UCSD-AML1 (cell line): Measurements from ENCODE around the gene ACAA1.
"Not testable (repeated sequence)": the region's sequence is repeated elsewhere in the genome, so short reads cannot be mapped to it uniquely, and the experiment has no call there.

Experiments used
- DNase-seq: peaks from one replicate; lab custom pipeline; 2025; ENCODE audit not compliant: unreplicated experiment; lab: John Stamatoyannopoulos, UW

ACAA1 gene

DNA sequence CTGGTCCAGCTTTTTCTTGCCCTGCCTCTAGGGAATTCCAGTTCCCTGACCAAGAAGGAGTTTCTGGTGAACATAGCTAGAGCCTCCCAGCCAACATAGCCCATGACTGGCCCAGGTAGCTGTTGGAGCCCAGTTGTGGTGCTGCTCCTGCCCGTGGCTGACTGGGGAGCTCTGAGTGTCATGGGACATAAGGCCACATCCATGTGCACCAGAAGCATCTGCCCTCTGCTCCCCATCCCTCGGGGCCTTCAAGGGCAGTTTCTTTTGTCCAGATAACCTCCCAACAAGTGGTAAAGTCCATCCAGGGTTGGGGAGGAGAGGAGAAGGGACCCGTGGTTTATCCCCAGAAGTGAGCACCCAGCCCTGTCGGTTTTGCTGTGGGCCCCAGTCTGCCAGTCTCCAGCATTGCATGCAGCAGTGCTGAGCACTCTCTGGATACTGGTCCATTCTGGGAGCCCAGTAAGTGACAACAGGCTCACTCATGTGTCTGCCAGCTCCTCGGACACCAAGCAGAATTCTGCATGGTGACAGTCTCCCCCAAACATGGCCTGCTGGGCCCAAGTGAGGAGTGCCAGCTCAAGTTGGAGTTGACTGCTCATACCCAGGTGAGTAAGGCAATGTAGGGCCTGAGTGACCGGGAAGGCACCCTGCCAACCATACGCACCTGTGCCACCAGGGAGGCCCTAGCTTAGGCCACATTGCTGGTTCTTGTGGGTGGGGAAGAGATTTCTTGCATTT, 28.8 kb downstream of the ACAA1 start:
- DNase-seq = no peak

DNA sequence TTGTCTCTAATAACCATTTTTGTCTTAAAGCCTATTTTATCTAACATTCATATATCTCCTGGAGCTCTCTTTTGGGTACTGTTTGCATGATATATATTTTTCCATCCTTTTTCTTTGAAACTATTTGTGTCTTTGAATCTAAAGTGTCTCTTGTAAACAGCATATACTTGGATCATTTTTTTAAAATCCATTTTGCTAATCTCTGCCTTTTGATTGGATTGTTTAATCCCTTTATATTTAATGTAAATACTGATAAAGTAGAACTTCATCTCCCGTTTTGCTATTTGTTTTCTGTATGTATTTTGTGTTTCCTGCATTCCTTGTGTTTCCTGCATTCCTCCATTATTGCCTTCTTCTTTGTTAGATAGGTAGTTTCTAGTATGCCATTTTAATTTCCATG, 31.4 kb downstream of the ACAA1 start:
- no peak for DNase-seq

GRCh38 chr3:38102444-38102814, 34.5 kb downstream of the ACAA1 start:
- no peak for DNase-seq

DNA sequence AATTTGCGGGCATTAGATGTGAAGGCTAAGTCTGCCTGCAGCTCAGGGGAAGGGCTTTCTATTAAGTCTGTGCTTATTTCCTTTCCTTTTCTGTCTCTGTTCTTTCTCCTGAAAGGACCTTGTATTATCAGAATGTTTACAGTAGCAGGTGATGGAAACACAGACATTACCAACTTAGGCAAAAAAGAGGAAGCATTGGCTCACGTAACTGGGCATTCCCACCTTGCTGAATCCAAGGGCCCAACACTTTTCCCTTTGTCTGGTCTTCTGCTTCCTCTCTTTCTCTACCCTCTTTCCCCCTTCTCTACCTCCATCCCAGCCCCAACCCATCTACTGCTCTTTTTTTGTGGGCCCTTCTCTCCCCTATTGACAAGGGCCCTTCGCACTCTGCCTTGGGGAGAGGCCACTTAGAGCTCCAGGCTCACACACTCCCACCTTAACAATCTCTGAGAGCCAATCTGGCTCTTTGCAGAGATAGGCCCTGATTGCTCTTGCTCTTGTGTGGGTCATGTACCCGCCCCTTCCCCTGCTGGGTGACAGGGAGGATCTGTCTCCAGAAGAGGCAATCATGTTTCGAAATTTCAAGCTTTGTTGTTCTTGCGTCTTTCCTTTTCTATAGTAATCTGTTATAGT, 35.0 kb downstream of the ACAA1 start:
- no peak for DNase-seq

- no peak for DNase-seq
These were observed 36.4 kb downstream of the ACAA1 start for GRCh38 chr3:38100498-38100897.

DNA sequence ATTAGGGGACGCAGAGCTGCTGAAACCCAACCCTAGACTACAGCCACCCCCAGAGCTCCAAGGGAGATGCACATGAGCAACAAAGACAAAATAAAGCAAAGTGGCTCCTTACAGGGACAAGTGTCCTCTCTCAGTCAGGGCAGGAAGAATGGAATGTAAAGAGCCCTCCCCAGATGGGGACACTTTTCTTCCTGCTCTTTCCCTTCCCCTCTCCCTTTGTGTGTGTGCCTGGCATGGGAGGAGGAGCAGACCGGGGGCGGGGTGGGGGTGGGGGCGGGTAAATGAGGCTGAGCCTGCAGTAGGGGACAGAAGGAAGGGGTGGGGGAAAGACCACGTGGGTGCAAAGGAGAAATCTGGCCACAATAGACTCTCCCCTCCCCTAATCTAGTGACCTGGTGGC, 37.4 kb downstream of the ACAA1 start:
- DNase-seq = no peak

- no peak for DNase-seq
These were observed 38.6 kb downstream of the ACAA1 start for GRCh38 chr3:38098376-38098723.

- no peak for DNase-seq
These were observed 39.2 kb downstream of the ACAA1 start for GRCh38 chr3:38097446-38098375.

DNA sequence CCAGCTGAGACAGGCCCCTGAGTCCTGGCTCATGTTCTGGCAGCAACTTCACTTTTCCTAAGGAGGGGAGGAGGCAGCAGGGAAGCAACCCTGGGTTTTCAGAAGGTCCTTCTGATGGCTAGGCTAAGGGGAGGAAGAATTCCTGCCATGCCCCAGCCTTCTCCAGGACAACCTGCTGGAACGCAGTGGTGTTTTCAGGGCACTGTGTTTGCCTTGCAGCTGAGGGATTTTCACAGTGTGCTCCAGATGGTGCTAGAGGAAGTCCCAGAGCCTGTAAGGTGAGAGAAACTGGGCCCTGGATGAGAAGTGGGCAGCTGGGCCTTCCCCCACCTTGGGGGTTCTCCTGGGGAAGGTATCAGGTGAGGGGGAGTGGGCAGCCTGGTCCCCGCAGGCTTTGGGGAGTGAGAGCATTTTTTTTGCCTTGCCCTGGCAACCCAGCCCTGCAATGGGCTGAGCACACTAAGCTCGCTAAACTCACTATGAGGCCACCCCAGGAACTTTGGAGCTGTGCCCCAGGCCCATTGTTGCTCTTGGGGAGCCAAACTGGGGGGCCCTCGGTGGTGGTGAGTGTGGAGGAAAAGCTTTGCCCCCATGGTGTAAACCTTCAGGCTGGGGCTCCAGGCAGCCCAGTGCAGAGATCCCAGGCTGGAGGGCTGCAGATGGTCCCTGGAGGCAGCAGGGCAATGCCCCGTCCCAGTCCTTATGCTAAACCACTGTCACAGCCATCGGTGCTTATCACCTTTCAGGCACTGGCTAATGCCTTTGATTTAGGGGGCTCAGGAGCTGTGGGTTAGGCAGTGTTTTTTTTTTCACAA, 41.1 kb downstream of the ACAA1 start:
- DNase-seq = no peak

DNA sequence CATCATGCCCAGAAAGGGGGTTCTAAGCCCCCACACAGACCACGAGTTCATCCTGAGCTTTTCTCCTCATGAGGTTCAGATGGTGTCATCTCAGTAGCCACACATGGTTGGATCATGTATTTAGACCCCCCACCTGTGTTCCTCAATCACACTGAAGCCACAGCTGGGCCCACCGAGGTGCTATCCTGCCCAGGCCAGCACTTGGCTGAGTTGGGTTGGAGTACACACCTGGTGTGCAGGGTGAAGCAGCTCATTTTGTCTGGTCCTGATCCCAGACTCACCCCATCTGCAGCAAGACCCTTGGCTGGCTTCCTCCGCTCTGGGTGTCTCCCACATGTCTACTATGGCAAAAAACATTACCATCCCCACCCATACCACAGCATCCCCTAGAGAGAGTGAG, 41.9 kb downstream of the ACAA1 start:
- DNase-seq = no peak

DNA sequence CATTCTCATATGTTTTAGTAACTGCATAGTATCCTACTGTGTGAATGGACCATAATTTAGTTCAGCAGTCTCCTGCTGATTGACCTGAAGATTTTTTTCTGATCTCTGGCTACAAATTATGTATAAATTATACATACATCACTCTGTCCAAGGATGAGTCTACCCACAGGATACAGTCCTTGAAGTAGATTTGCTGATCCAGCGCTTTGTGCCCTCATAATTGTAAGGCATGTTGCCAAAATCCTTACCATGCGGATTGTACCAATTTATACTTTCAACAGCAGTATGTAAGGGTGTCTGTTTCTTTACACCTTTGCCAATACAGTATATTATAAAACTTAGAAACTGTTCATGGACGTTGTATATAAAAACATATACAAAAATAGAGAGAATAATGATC, 46.5 kb downstream of the ACAA1 start:
- DNase-seq = no peak

GRCh38 chr3:38089163-38089562, 47.8 kb downstream of the ACAA1 start:
- no peak for DNase-seq

DNA sequence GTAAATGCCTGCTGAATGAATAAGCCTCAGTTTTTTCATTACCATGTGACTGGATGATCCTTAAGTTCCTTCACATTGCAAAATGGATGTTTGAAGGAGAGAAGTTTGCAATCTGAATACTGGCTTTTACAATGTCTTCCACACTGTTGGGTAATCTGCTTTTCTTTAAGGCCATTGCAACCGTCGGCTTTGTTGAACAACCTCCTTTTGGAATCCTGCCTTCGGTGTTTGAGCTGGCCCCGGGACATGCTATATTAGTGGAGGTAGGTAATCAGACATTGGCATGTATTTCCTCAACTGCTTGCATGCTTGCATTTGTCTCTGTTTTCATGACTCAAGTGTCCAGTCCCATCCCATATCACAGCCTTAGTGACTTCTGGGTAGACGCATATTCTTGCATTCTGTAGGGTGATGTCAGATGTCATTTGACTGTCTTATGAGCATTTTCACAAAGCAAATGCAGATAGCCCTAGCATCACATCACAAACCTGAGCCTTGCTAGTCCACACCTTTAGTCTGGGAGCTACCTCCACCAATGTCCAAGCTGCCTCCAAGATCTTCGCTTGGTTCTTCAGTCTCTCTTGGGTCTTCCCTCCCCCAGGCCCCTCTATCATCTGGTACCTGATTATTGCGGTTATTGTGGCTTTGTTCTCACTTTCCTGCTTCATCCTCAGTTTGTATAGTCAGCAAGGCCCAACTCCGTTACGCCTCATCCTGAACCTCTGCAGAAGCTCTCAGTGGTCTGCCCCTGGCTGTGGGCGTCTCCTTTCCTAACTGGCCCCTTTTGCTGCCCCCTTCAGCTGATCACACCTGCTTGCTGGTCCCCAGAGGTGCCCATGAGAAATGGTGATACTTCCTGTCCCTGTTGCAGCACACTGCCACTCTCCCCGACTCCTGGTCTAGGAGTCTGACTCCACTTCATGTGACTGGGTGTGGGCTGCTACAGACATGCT, 48.5 kb downstream of the ACAA1 start:
- DNase-seq = no peak

- DNase-seq = not testable (repeated sequence)
These were observed 49.6 kb downstream of the ACAA1 start for GRCh38 chr3:38087278-38087677.

DNA sequence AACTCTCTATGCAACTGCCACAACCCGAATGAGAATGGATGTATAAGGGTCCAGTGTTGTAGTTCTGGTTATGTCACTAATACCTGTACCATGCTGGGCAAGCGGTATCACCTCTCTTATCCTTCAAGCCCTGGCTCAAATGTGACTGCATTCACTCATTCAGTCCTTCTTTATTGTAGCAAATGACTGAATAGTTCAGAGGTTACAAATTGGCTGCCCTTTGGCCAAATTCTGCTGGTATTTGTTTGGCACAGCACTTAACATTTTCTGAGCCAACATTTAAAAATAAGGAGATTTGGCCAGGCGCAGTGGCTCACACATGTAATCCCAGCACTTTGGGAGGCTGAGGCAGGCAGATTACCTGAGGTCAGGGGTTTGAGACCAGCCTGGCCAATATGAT, 50.4 kb downstream of the ACAA1 start:
- no peak for DNase-seq

GRCh38 chr3:38085943-38086324, 51.0 kb downstream of the ACAA1 start:
- DNase-seq = no peak

DNA sequence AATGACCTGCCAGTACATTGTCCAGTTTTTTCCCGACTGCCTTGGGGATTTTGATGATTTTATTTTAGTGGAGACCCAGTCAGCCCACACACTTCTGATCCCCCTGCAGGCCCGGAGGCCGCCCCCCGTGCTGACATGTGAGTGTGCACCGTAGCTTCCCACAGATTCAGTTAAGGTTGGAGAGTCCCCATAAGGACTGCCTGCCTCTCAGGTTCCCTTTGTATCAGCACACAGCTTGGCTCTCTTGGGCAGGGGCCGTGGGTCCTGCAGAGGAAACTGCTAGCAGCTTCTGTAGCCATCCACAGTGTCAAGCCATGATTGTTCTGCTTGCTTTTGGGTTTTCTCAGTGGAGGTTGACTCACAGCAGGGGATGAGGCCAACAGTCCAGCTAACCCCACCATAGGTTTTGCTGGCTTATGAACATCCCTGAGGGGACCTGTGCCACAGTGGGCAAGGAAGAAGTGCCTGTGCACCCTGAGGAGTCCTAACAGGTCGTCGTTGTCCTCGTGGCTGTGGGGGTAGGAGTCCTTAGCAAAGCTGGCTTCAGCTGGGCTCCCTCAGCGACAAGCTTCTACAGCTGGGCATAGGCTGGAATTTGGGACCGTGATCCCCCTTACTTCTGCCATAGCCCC, 51.5 kb downstream of the ACAA1 start:
- DNase-seq = no peak

GRCh38 chr3:38084334-38085310, 52.3 kb downstream of the ACAA1 start:
- no peak for DNase-seq
